Endodermal cell (in vitro differentiated cells): Measurements from ENCODE around the gene SLC25A21. TPM values are rescaled to one million over a fixed set of nuclear protein-coding genes. Genes with fewer than 3 reads are reported as not detected.

Experiments
- DNase-seq: peaks from one replicate; pipeline ENCODE4 v3.0.0-alpha.2; 2017
- H3K27ac ChIP-seq: 2 replicates; pipeline ENCODE4 v1.5.1; 2013; ENCODE audit warnings: mild to moderate bottlenecking, low read depth, low read length, moderate library complexity
- H3K27me3 ChIP-seq: 2 replicates; pipeline ENCODE4 v1.6.1; 2013; ENCODE audit warnings: mild to moderate bottlenecking, low read length, moderate library complexity; ENCODE audit not compliant: insufficient read depth, control insufficient read depth, poor library complexity, severe bottlenecking
- H3K36me3 ChIP-seq: 2 replicates; pipeline ENCODE4 v1.7.0; 2013; ENCODE audit warnings: mild to moderate bottlenecking, low read length, moderate library complexity; ENCODE audit not compliant: control insufficient read depth, insufficient read depth
- H3K4me1 ChIP-seq: one replicate; pipeline ENCODE4 v1.7.0; 2013; ENCODE audit warnings: low read length; ENCODE audit not compliant: control insufficient read depth, insufficient read depth
- H3K4me3 ChIP-seq: 2 replicates; pipeline ENCODE4 v1.5.1; 2013; ENCODE audit warnings: mild to moderate bottlenecking, low read length, moderate library complexity
- H3K9ac ChIP-seq: 2 replicates; pipeline ENCODE4 v1.6.1; 2013; ENCODE audit warnings: mild to moderate bottlenecking, low read length, moderate library complexity; ENCODE audit not compliant: poor library complexity, severe bottlenecking; ENCODE audit errors: extremely low read depth
- H3K9me3 ChIP-seq: 2 replicates; pipeline ENCODE4 v1.6.1; 2013; ENCODE audit warnings: mild to moderate bottlenecking, low read length, moderate library complexity; ENCODE audit not compliant: control insufficient read depth
- H3K27ac Mint-ChIP-seq: 2 replicates; pipeline ENCODE4 v1.8.0; 2020; ENCODE audit warnings: mixed read lengths
- H3K27me3 Mint-ChIP-seq: 2 replicates; pipeline ENCODE4 v1.8.0; 2021; ENCODE audit warnings: mild to moderate bottlenecking, mixed read lengths; ENCODE audit not compliant: insufficient read depth
- H3K36me3 Mint-ChIP-seq: 2 replicates; pipeline ENCODE4 v1.8.0; 2020; ENCODE audit warnings: low read depth, mixed read lengths
- H3K4me1 Mint-ChIP-seq: 2 replicates; pipeline ENCODE4 v1.8.0; 2020; ENCODE audit warnings: mixed read lengths
- H3K4me3 Mint-ChIP-seq: 2 replicates; pipeline ENCODE4 v1.8.0; 2020; ENCODE audit warnings: mild to moderate bottlenecking, moderate library complexity, mixed read lengths
- H3K9me3 Mint-ChIP-seq: 2 replicates; pipeline ENCODE4 v1.8.0; 2020; ENCODE audit warnings: mild to moderate bottlenecking, mixed read lengths
- WGBS, 2 experiments: methylation state at CpG; one replicate each; pipeline versions ENCODE4 v1.1.5 to v1.1.7; 2013; ENCODE audit warnings: missing lambda C conversion rate in 2 of 2, mixed read lengths in 1 of 2; ENCODE audit not compliant: insufficient coverage in 1 of 2, insufficient read length in 1 of 2; 5-methylcytosine and 5-hydroxymethylcytosine counted together
- total RNA-seq, 2 donors: library from RNA; stranded (reverse); fragmentation: NEBNext Ultra II Directional in 1 of 2; extraction: Animal tissue kit (Norgen Biotek cat#: 25700) in 1 of 2; gene quantifications; 2 replicates in 1 of 2; 3 replicates in 1 of 2; pipeline ENCODE4 v1.2.1, GENCODE V29; 2021
- TF ChIP-seq, protein P1 (sequence below): fragments of 200-600 bp; sonication (generic); conservative IDR thresholded peaks from 2 replicates; pipeline ENCODE4 v1.5.0; 2021; ENCODE audit warnings: antibody characterized with exemption, mild to moderate bottlenecking

SLC25A21 gene
- total RNA-seq, 2 donors from 2014 or later = 1.9 TPM

DNA sequence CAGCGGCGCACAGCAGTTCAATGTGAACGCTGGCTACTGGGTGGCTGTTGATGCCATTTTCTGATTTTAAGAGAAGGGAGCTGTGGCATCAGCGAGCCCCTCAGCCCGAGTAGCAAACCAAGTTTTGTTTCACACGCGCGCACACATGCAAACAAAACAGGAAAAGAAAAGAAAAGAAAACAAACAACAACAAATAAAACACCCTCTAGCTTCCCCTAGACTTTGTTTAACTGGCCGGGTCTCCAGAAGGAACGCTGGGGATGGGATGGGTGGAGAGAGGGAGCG lies 510.2 kb downstream of the SLC25A21 start:
- H3K9me3 Mint-ChIP-seq = no peaks in the 10 kb centered on the region
- Histone ChIP-seq H3K9ac (no peak overlapping the region), H3K27me3 (peaks cover 100% of the 10 kb centered on the region), H3K9me3 (no peaks in the 10 kb centered on the region), H3K36me3 (no peaks in the 10 kb centered on the region), H3K4me1 (peaks cover 7% of the 10 kb centered on the region), H3K4me3 (peak overlapping the region; percentile 79), H3K27ac (no peak overlapping the region)
- H3K27me3 Mint-ChIP-seq = peaks cover 98% of the 10 kb centered on the region
- peaks cover 39% of the 10 kb centered on the region for H3K4me1 Mint-ChIP-seq
- TF ChIP-seq, protein P1, sequence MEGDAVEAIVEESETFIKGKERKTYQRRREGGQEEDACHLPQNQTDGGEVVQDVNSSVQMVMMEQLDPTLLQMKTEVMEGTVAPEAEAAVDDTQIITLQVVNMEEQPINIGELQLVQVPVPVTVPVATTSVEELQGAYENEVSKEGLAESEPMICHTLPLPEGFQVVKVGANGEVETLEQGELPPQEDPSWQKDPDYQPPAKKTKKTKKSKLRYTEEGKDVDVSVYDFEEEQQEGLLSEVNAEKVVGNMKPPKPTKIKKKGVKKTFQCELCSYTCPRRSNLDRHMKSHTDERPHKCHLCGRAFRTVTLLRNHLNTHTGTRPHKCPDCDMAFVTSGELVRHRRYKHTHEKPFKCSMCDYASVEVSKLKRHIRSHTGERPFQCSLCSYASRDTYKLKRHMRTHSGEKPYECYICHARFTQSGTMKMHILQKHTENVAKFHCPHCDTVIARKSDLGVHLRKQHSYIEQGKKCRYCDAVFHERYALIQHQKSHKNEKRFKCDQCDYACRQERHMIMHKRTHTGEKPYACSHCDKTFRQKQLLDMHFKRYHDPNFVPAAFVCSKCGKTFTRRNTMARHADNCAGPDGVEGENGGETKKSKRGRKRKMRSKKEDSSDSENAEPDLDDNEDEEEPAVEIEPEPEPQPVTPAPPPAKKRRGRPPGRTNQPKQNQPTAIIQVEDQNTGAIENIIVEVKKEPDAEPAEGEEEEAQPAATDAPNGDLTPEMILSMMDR = no peak
- 0 to 1% methylated on average over 3 to 11 of the region's 11 CpGs for WGBS, 2 experiments
- peak overlapping the region; percentile 55 for H3K4me3 Mint-ChIP-seq
- no peaks in the 10 kb centered on the region for H3K36me3 Mint-ChIP-seq
- no peak for DNase-seq
- H3K27ac Mint-ChIP-seq = no peak overlapping the region

DNA sequence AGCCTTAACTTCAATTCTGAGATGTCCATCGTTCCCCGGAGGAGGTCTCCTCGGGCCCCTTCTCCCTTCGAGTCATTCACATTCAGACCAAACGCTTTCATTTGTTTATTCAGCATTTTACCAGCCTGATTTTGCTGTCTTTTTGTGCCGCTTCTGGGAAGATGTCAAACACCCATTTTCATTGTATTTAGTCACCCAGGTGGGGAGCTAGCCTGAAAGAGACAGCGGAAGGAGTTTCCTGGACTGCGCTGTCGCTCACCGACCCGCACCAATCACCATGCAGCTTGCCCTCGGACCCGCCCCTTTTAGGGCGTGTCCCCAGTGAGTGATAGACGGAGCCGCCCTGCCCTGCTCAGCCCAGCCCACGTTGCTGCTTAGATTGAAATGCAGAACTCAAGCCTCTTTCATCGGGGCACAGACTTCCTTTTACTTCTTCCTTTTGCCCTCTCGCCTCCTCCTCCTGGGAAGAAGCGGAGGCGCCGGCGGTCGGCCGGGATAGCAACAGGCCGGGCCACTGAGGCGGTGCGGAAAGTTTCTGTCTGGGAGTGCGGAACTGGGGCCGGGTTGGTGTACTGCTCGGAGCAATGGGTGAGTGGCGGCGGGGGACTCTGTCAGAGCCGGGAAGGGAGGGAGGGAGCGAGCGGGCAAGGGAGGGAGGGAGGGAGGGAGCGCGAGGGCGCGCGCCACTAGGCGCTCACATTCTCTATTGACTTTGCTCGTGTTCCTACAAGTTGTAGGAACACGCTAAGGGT lies 510.7 kb downstream of the SLC25A21 start, which contains the start of gene PAX9:
Gene PAX9 (plus strand): TSS at position 355 of the 752 bp plus-strand sequence. CDS start 230 bp downstream, at position 585.
- H3K27ac Mint-ChIP-seq = no peak within 1 kb of the TSS
- no peaks in the 10 kb centered on the region for H3K9me3 Mint-ChIP-seq
- no peak within 1 kb of the TSS for H3K27ac ChIP-seq
- H3K36me3 ChIP-seq = no peaks in the 10 kb centered on the region
- H3K4me3 Mint-ChIP-seq = peak within 1 kb of the TSS; percentile 55
- DNase-seq = peak; percentile 98
- no peak within 1 kb of the TSS for H3K9ac ChIP-seq
- H3K27me3 ChIP-seq = peaks cover 100% of the 10 kb centered on the region
- H3K4me1 Mint-ChIP-seq = peaks cover 40% of the 10 kb centered on the region
- no peaks in the 10 kb centered on the region for H3K36me3 Mint-ChIP-seq
- TF ChIP-seq, protein P1 = no peak
- peak within 1 kb of the TSS; percentile 79 for H3K4me3 ChIP-seq
- peaks cover 7% of the 10 kb centered on the region for H3K4me1 ChIP-seq
- WGBS, 2 experiments = 0% methylated on average over 20 to 44 of the region's 44 CpGs
- no peaks in the 10 kb centered on the region for H3K9me3 ChIP-seq
- H3K27me3 Mint-ChIP-seq = peaks cover 99% of the 10 kb centered on the region

GRCh38 chr14:36660736-36661505 lies 511.5 kb downstream of the SLC25A21 start:
- peaks cover 40% of the 10 kb centered on the region for H3K4me1 Mint-ChIP-seq
- DNase-seq = no peak
- no peak overlapping the region for H3K27ac ChIP-seq
- H3K36me3 Mint-ChIP-seq = no peaks in the 10 kb centered on the region
- TF ChIP-seq, protein P1 = no peak
- H3K4me3 ChIP-seq = peak overlapping the region; percentile 79
- 5 to 6% methylated on average over 18 to 35 of the region's 35 CpGs for WGBS, 2 experiments
- peaks cover 100% of the 10 kb centered on the region for H3K27me3 Mint-ChIP-seq
- H3K9ac ChIP-seq = no peak overlapping the region
- peaks cover 7% of the 10 kb centered on the region for H3K4me1 ChIP-seq
- H3K4me3 Mint-ChIP-seq = peak overlapping the region; percentile 55
- H3K27me3 ChIP-seq = peaks cover 100% of the 10 kb centered on the region
- H3K27ac Mint-ChIP-seq = no peak overlapping the region
- H3K36me3 ChIP-seq = no peaks in the 10 kb centered on the region
- H3K9me3 Mint-ChIP-seq = no peaks in the 10 kb centered on the region
- no peaks in the 10 kb centered on the region for H3K9me3 ChIP-seq
